IMR-90 (cell line): ENCODE data around the gene CCDC88C. TPM values are rescaled to one million over a fixed set of nuclear protein-coding genes. Genes with fewer than 3 reads are reported as not detected.

ENCODE experiments used
- ATAC-seq: fragments of 200-7000 bp; cut with Tn5 transposase; 2 replicates; pipeline ENCODE4 v1.9.1; 2020; ENCODE audit warnings: low read depth, mild to moderate bottlenecking, moderate library complexity
- BruUV-seq: library from RNA; stranded (reverse); fragments of 400-500 nt; replicated peaks from 2 replicates; lab custom pipeline; 2021; lab: Mats Ljungman, UMichigan
- CTCF ChIA-PET: fragments of 300-600 bp; formaldehyde crosslinking; extraction: SDS; loops from one replicate; lab custom pipeline; 2021; ENCODE audit warnings: antibody characterized with exemption; lab: Yijun Ruan, JAX
- POLR2A ChIA-PET: fragments of 300-600 bp; sonication (Branson Sonifier 250); formaldehyde crosslinking; loops from one replicate; lab custom pipeline; 2022; ENCODE audit warnings: antibody characterized with exemption; ENCODE audit not compliant: unreplicated experiment; lab: Charles Lee
- DNase-seq: peaks from one replicate; pipeline ENCODE4 v3.0.0; 2013
- H2AFZ ChIP-seq: replicated peaks from 2 replicates; pipeline ENCODE3; 2013; ENCODE audit warnings: low read length, mild to moderate bottlenecking; ENCODE audit not compliant: poor library complexity
- H2AK5ac ChIP-seq: 2 replicates; pipeline ENCODE4 v1.6.1; 2013; ENCODE audit warnings: low read depth, low read length, inconsistent platforms
- H2AK9ac ChIP-seq: replicated peaks from 2 replicates; pipeline ENCODE3; 2013; ENCODE audit warnings: mild to moderate bottlenecking, low read depth, low read length, moderate library complexity; ENCODE audit not compliant: poor library complexity
- H2BK120ac ChIP-seq: 2 replicates; pipeline ENCODE4 v1.6.1; 2013; ENCODE audit warnings: low read depth, low read length, inconsistent platforms
- H2BK15ac ChIP-seq: 3 replicates; pipeline ENCODE4 v1.6.1; 2013; ENCODE audit warnings: low read depth, low read length, inconsistent platforms
- H2BK20ac ChIP-seq: 2 replicates; pipeline ENCODE4 v1.6.1; 2013; ENCODE audit warnings: low read depth, mild to moderate bottlenecking, inconsistent platforms, low read length, moderate library complexity
- H2BK5ac ChIP-seq: 2 replicates; pipeline ENCODE4 v1.6.1; 2013; ENCODE audit warnings: mild to moderate bottlenecking, low read depth, low read length, inconsistent platforms; ENCODE audit not compliant: poor library complexity, severe bottlenecking
- H3K14ac ChIP-seq: replicated peaks from 2 replicates; pipeline ENCODE4 v1.6.1; 2013; ENCODE audit warnings: low read depth, low read length, inconsistent platforms
- H3K18ac ChIP-seq: 2 replicates; pipeline ENCODE4 v1.6.1; 2013; ENCODE audit warnings: low read depth, low read length, control low read depth
- H3K23ac ChIP-seq: 2 replicates; pipeline ENCODE4 v1.6.1; 2013; ENCODE audit warnings: low read depth, low read length, inconsistent platforms
- H3K27ac ChIP-seq: 2 replicates; pipeline ENCODE4 v1.5.1; 2013; ENCODE audit warnings: mild to moderate bottlenecking, control low read depth, low read length; ENCODE audit not compliant: insufficient read depth
- H3K27me3 ChIP-seq: 2 replicates; pipeline ENCODE4 v1.6.1; 2013; ENCODE audit warnings: low read length; ENCODE audit not compliant: control insufficient read depth, insufficient read depth
- H3K36me3 ChIP-seq: 2 replicates; pipeline ENCODE4 v1.6.1; 2013; ENCODE audit warnings: low read length, mixed read lengths; ENCODE audit not compliant: control insufficient read depth, insufficient read depth
- H3K4ac ChIP-seq: 2 replicates; pipeline ENCODE4 v1.6.1; 2013; ENCODE audit warnings: low read depth, low read length, inconsistent platforms
- H3K4me1 ChIP-seq: 2 replicates; pipeline ENCODE4 v1.6.1; 2013; ENCODE audit warnings: low read length, mixed read lengths; ENCODE audit not compliant: control insufficient read depth, insufficient read depth
- H3K4me2 ChIP-seq: 2 replicates; pipeline ENCODE4 v1.6.1; 2013; ENCODE audit warnings: low read depth, mild to moderate bottlenecking, control low read depth, low read length, moderate library complexity
- H3K4me3 ChIP-seq: 2 replicates; pipeline ENCODE4 v1.5.1; 2013; ENCODE audit warnings: low read depth, mild to moderate bottlenecking, control low read depth, low read length, moderate library complexity; ENCODE audit not compliant: insufficient read depth
- H3K56ac ChIP-seq: 2 replicates; pipeline ENCODE4 v1.6.1; 2013; ENCODE audit warnings: low read length, inconsistent platforms; ENCODE audit not compliant: insufficient read depth; ENCODE audit errors: extremely low read depth
- H3K79me1 ChIP-seq, 2 experiments: 2 replicates each; pipeline ENCODE4 v1.6.1; 2013; ENCODE audit warnings: low read length in 2 of 2, inconsistent platforms in 1 of 2, low read depth in 1 of 2
- H3K9ac ChIP-seq: 2 replicates; pipeline ENCODE4 v1.6.1; 2013; ENCODE audit warnings: low read depth, low read length, control low read depth
- H3K9me1 ChIP-seq: 2 replicates; pipeline ENCODE4 v1.6.1; 2013; ENCODE audit warnings: low read length, inconsistent platforms; ENCODE audit not compliant: insufficient read depth
- H3K9me3 ChIP-seq: 2 replicates; pipeline ENCODE4 v1.6.1; 2013; ENCODE audit warnings: low read length; ENCODE audit not compliant: control insufficient read depth, insufficient read depth
- H4K20me1 ChIP-seq: 2 replicates; pipeline ENCODE4 v1.6.1; 2013; ENCODE audit warnings: low read length, inconsistent platforms; ENCODE audit not compliant: insufficient read depth
- H4K5ac ChIP-seq: 2 replicates; pipeline ENCODE4 v1.6.1; 2013; ENCODE audit warnings: mild to moderate bottlenecking, low read depth, low read length, control low read depth
- H4K8ac ChIP-seq, 2 experiments: 2 replicates each; pipeline ENCODE4 v1.6.1; 2013; ENCODE audit warnings: low read depth in 2 of 2, low read length in 2 of 2, control low read depth in 1 of 2, inconsistent platforms in 1 of 2
- H4K91ac ChIP-seq: 2 replicates; pipeline ENCODE4 v1.6.1; 2013; ENCODE audit warnings: low read depth, low read length, inconsistent platforms; ENCODE audit not compliant: insufficient read depth
- BHLHE40 ChIP-seq: fragments of 150-350 bp; IDR thresholded peaks from 2 replicates; pipeline ENCODE4 v1.6.1; 2016; ENCODE audit warnings: mild to moderate bottlenecking, low read depth, low read length
- MAFK ChIP-seq: IDR thresholded peaks from 2 replicates; pipeline ENCODE4 v1.6.1; 2012; ENCODE audit warnings: low read depth, low read length, improper control_type of control experiment
- MAZ ChIP-seq: IDR thresholded peaks from 2 replicates; pipeline ENCODE4 v1.6.1; 2012; ENCODE audit warnings: low read depth, mild to moderate bottlenecking, low read length, improper control_type of control experiment, moderate library complexity, borderline replicate concordance
- RAD21 ChIP-seq: IDR thresholded peaks from 2 replicates; pipeline ENCODE4 v1.6.1; 2012; ENCODE audit warnings: low read length, improper control_type of control experiment
- RFX5 ChIP-seq: IDR thresholded peaks from 2 replicates; pipeline ENCODE4 v1.8.0; 2012; ENCODE audit warnings: low read depth, mild to moderate bottlenecking, low read length, moderate library complexity
- SMC3 ChIP-seq: fragments of 150-350 bp; IDR thresholded peaks from 2 replicates; pipeline ENCODE4 v1.6.1; 2016; ENCODE audit warnings: low read depth, mild to moderate bottlenecking, antibody characterized with exemption, low read length, moderate library complexity
- WGBS, 2 experiments: methylation state at CpG; one replicate each; pipeline versions ENCODE4 v1.1.5 to v1.1.7; 2013; ENCODE audit warnings: missing lambda C conversion rate in 2 of 2; ENCODE audit not compliant: insufficient read length in 1 of 2; ENCODE audit errors: extremely low coverage in 2 of 2; 5-methylcytosine and 5-hydroxymethylcytosine counted together
- dilution Hi-C: fragments of 300-500 bp; cut with HindIII; formaldehyde crosslinking; loops from one replicate; pipeline ENCODE4 v1.14.3; 2018; ENCODE audit warnings: low sequenced_read_pairs; ENCODE audit not compliant: unreplicated experiment
- in situ Hi-C: fragments of 300-500 bp; cut with MboI; formaldehyde crosslinking; loops from 3 replicates; pipeline ENCODE4 v1.14.3; 2019; ENCODE audit warnings: low sequenced_read_pairs, inconsistent platforms, mixed read lengths
- intact Hi-C: fragments of 100-400 bp; cut with micrococcal nuclease; formaldehyde crosslinking; loops from 2 replicates; pipeline ENCODE4 v1.10.0; 2022
- polyA plus RNA-seq, 3 experiments: library from polyadenylated mRNA; depleted of rRNA; stranded (reverse); fragments of >200 nt; gene quantifications; 2 replicates each; pipeline ENCODE4 v1.2.3, GENCODE V29; 2012; ENCODE audit warnings: low replicate concordance in 1 of 3
- total RNA-seq: library from RNA; depleted of rRNA; stranded (reverse); fragments of >200 nt; gene quantifications from 2 replicates; pipeline ENCODE4 v1.2.3, GENCODE V29; 2012

The CCDC88C gene
- total and polyA plus RNA-seq, 2 of the 4 experiments (the other 2 are of a cell fraction): 0.17 to 0.18 TPM

DNA sequence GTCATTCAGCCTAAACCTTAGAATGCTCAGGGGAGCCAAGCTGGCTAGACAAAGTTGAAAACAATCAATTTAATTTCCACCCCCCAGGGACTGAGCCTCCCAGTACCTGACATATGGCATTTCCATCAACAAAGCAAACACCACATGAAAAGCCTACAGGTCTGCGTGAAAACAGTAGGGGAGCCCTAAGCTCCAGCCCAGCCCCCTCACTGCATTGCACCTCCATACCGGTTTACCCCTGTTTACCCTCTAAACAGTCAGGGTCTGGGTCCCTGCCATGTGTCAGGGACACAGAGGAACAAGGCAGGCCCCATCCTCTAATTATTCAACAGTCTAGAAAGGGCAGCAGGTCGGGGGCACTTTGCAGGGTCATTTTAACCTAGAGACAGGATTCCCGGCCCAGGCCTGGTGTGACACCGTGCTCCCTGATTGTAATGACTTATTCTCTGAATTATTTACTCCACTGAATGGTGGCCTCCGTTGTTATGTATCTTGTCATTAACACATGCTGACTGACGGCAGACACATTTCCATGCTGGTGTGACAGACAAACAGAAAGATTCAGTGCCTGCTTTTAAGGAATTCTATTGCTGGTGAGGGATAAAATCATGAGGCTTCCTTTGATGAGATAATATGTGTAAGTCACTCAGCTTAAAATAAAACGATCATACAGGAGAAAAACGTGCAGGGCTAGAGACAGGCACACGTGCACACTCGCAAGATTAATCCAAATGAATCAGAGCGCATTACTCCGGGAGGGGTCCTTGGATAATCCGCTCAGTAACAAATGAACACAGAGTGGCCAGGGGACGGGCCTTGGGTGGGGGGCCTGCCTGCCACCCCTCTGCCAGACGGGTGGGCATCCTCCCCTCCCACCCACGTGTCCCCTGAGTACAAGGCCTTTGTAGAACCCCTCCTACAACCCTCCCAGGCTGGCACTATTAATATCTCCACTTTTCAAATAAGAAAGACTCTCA is 23.2 kb downstream of the CCDC88C start:
- in situ Hi-C loops (no loop called here), dilution Hi-C loops (no loop called here), intact Hi-C loops (no loop called here)
- Histone ChIP-seq H3K4me2 (no peak overlapping the region), H2BK20ac (no peak overlapping the region), H2AFZ (no peak overlapping the region), H2BK5ac (no peak overlapping the region), H3K18ac (no peak overlapping the region), H2BK120ac (no peak overlapping the region), H3K4me1 (no peaks in the 10 kb centered on the region), H3K9me1 (no peaks in the 10 kb centered on the region), H2BK15ac (no peak overlapping the region), H3K27ac (no peak overlapping the region), H3K23ac (no peak overlapping the region), H3K56ac (no peak overlapping the region), H3K9ac (no peak overlapping the region), H4K5ac (no peak overlapping the region), H3K36me3 (no peaks in the 10 kb centered on the region), H3K9me3 (no peaks in the 10 kb centered on the region), H3K4ac (no peak overlapping the region), H3K14ac (no peak overlapping the region), H2AK5ac (no peak overlapping the region), H4K8ac (no peak overlapping the region), H3K4me3 (no peak overlapping the region), H4K91ac (no peak overlapping the region), H4K20me1 (no peaks in the 10 kb centered on the region), H3K79me1 (no peaks in the 10 kb centered on the region), H2AK9ac (no peak overlapping the region), H3K27me3 (peaks cover 23% of the 10 kb centered on the region)
- no peak for TF ChIP-seq RFX5
- TF ChIP-seq BHLHE40: no peak
- no peak for TF ChIP-seq RAD21
- no peak for TF ChIP-seq SMC3
- no peak for TF ChIP-seq MAFK
- TF ChIP-seq MAZ: no peak
- WGBS, 2 experiments: 57% methylated on average over 5 of the region's 17 CpGs; no CpG with 5 or more reads in 1 of the 2 experiments
- no TSS peak for BruUV-seq
- no peak for ATAC-seq
- DNase-seq: no peak
- POLR2A ChIA-PET: no interaction called here
- CTCF ChIA-PET: no interaction called here
